Measurements from ENCODE around the gene JTB. TPM values are rescaled to one million over a fixed set of nuclear protein-coding genes. Genes with fewer than 3 reads are reported as not detected.

The JTB gene
- total RNA-seq, 1 donor from 2014 or later: 58.7 TPM

GRCh38 chr1:153944005-153944826, 33.3 kb downstream of the JTB start:
- Mint-ChIP-seq H3K4me3 (ENCODE audit: unreplicated experiment) (peak overlapping the region; percentile 97), H3K36me3 (ENCODE audit: low read depth, unreplicated experiment) (peaks cover 15% of the 10 kb centered on the region), H3K9me3 (ENCODE audit: unreplicated experiment) (no peaks in the 10 kb centered on the region), H3K27me3 (ENCODE audit: unreplicated experiment) (peaks cover 17% of the 10 kb centered on the region), H3K4me1 (ENCODE audit: unreplicated experiment) (peaks cover 18% of the 10 kb centered on the region), H3K27ac (ENCODE audit: unreplicated experiment) (peak overlapping the region; percentile 80)
- no peak for DNase-seq (ENCODE audit: low spot score)
- no peak for TF ChIP-seq CTCF (IDR thresholded peaks at IDR 0.05; ENCODE audit: unreplicated experiment)

GRCh38 chr1:153942766-153943549, 34.5 kb downstream of the JTB start:
- Mint-ChIP-seq H3K27ac (ENCODE audit: unreplicated experiment) (no peak overlapping the region), H3K4me1 (ENCODE audit: unreplicated experiment) (peaks cover 18% of the 10 kb centered on the region), H3K9me3 (ENCODE audit: unreplicated experiment) (no peaks in the 10 kb centered on the region), H3K36me3 (ENCODE audit: low read depth, unreplicated experiment) (peaks cover 18% of the 10 kb centered on the region), H3K4me3 (ENCODE audit: unreplicated experiment) (no peak overlapping the region), H3K27me3 (ENCODE audit: unreplicated experiment) (peaks cover 15% of the 10 kb centered on the region)
- TF ChIP-seq CTCF (IDR thresholded peaks at IDR 0.05; ENCODE audit: unreplicated experiment): no peak
- no peak for DNase-seq (ENCODE audit: low spot score)

- H3K36me3 Mint-ChIP-seq (ENCODE audit: low read depth, unreplicated experiment): peaks cover 26% of the 10 kb centered on the region
- H3K9me3 Mint-ChIP-seq (ENCODE audit: unreplicated experiment): no peaks in the 10 kb centered on the region
- peaks cover 15% of the 10 kb centered on the region for H3K4me1 Mint-ChIP-seq (ENCODE audit: unreplicated experiment)
- H3K27ac Mint-ChIP-seq (ENCODE audit: unreplicated experiment): no peak overlapping the region
- no peak for TF ChIP-seq CTCF (IDR thresholded peaks at IDR 0.05; ENCODE audit: unreplicated experiment)
- DNase-seq (ENCODE audit: low spot score): no peak
- peaks cover 15% of the 10 kb centered on the region for H3K27me3 Mint-ChIP-seq (ENCODE audit: unreplicated experiment)
- H3K4me3 Mint-ChIP-seq (ENCODE audit: unreplicated experiment): no peak overlapping the region
These were observed 35.4 kb downstream of the JTB start for GRCh38 chr1:153941826-153942725.

DNA sequence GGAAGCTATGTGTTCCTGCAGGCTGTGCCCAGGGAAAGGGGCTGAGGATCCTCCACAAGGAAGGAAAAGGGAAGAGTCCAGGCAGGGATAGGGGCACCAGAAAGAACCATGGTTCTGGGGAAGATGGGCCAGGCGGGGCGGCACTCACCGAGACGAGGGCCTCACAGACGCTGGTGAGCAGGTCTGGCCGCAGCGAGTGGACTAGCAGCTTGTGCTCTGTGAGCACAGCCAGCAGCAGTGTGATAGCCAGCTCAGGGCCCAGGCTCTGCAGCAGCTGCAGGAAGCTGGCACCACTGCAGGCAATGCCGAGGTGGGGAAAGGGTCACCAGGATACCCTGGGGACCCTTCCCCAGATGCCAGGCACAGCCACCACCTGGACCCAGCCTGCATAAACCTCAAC, 36.7 kb downstream of the JTB start:
- Mint-ChIP-seq H3K4me3 (ENCODE audit: unreplicated experiment) (peak overlapping the region; percentile 80), H3K4me1 (ENCODE audit: unreplicated experiment) (peaks cover 13% of the 10 kb centered on the region)
- TF ChIP-seq CTCF (IDR thresholded peaks at IDR 0.05; ENCODE audit: unreplicated experiment): no peak

More for the DNA sequence above, 36.7 kb downstream of the JTB start:
- no peak for DNase-seq (ENCODE audit: low spot score)
- Mint-ChIP-seq H3K9me3 (ENCODE audit: unreplicated experiment) (no peaks in the 10 kb centered on the region), H3K27me3 (ENCODE audit: unreplicated experiment) (peaks cover 13% of the 10 kb centered on the region), H3K27ac (ENCODE audit: unreplicated experiment) (no peak overlapping the region), H3K36me3 (ENCODE audit: low read depth, unreplicated experiment) (peaks cover 37% of the 10 kb centered on the region)
